A549 (cell line): ENCODE data around the gene SBF2. TPM values are rescaled to one million over a fixed set of nuclear protein-coding genes. Genes with fewer than 3 reads are reported as not detected.
A peak's percentile ranks its signal among the peaks of the same experiment; 100 is the strongest.

Experiments used
- ATAC-seq, 2 experiments: fragments of 200-7000 bp in 1 of 2; fragments of >200 bp in 1 of 2; cut with Nextera tagmentation in 1 of 2; cut with Tn5 transposase in 1 of 2; 3 replicates each; pipeline versions ENCODE4 v1.8.0 to v1.9.1; 2018 to 2020; ENCODE audit warnings: mild to moderate bottlenecking in 1 of 2, moderate library complexity in 1 of 2
- CTCF ChIA-PET: fragments of 300-600 bp; sonication (Branson Sonifier 250); formaldehyde crosslinking; extraction: SDS; loops from one replicate; lab custom pipeline; 2021; ENCODE audit warnings: antibody characterized with exemption, inconsistent platforms; lab: Yijun Ruan, JAX
- POLR2A ChIA-PET: fragments of 350-600 bp; formaldehyde crosslinking; extraction: SDS; loops from one replicate; lab custom pipeline; 2021; ENCODE audit warnings: antibody characterized with exemption, inconsistent platforms; lab: Yijun Ruan, JAX
- DNase-seq, 2 experiments: peaks; one replicate each; pipeline versions ENCODE4 v3.0.0 to v3.0.0-alpha.2; 2011 to 2016; ENCODE audit warnings: low read depth in 1 of 2, low spot score in 1 of 2
- FAIRE-seq: peaks from 2 replicates; lab custom pipeline; 2011; peaks lifted over from hg19 to GRCh38; lab: Jason Lieb, UNC
- H3K27ac ChIP-seq, 2 experiments: fragments of >200 bp; sonication (Bioruptor Twin); formaldehyde crosslinking; 3 replicates each; pipeline ENCODE4 v1.5.1; 2016 to 2017
- H3K4me1 ChIP-seq: fragments of >200 bp; sonication (Bioruptor Twin); formaldehyde crosslinking; 3 replicates; pipeline ENCODE4 v1.6.1; 2016
- H3K4me2 ChIP-seq: fragments of >200 bp; sonication (Bioruptor Twin); formaldehyde crosslinking; 3 replicates; pipeline ENCODE4 v1.6.1; 2016
- H3K4me3 ChIP-seq: fragments of >200 bp; sonication (Bioruptor Twin); formaldehyde crosslinking; 3 replicates; pipeline ENCODE4 v1.5.1; 2016
- H3K9me3 ChIP-seq: fragments of >200 bp; sonication (Bioruptor Twin); formaldehyde crosslinking; 3 replicates; pipeline ENCODE4 v1.6.1; 2016
- CEBPB ChIP-seq, 2 experiments: fragments of >200 bp in 1 of 2; sonication (Bioruptor Twin) in 1 of 2; formaldehyde crosslinking in 1 of 2; IDR thresholded peaks; 2 replicates each; pipeline ENCODE4 v1.6.1; 2012 to 2016
- CHD4 ChIP-seq: fragments of 200-600 bp; sonication (generic); IDR thresholded peaks from 2 replicates; pipeline ENCODE4 v1.6.1; 2016; ENCODE audit warnings: antibody characterized with exemption, mild to moderate bottlenecking, borderline replicate concordance
- FOSL2 ChIP-seq, 2 experiments: fragments of 450-650 bp in 1 of 2; fragments of >200 bp in 1 of 2; sonication (Bioruptor Twin) in 1 of 2; formaldehyde crosslinking; IDR thresholded peaks; 2 replicates each; pipeline versions ENCODE4 v1.5.0 to v1.6.1; 2016 to 2020; ENCODE audit warnings: mild to moderate bottlenecking in 1 of 2, moderate library complexity in 1 of 2
- GATA3 ChIP-seq: IDR thresholded peaks from 2 replicates; pipeline ENCODE4 v1.6.1; 2012; ENCODE audit warnings: borderline replicate concordance
- JUN ChIP-seq, 2 experiments: fragments of >200 bp; sonication (Bioruptor Twin); formaldehyde crosslinking; IDR thresholded peaks; 2 replicates in 1 of 2; 3 replicates in 1 of 2; pipeline ENCODE4 v1.6.1; 2016 to 2017
- JUNB ChIP-seq: fragments of >200 bp; sonication (Bioruptor Twin); formaldehyde crosslinking; IDR thresholded peaks from 2 replicates; pipeline ENCODE4 v1.6.1; 2016
- KDM5A ChIP-seq: fragments of 200-600 bp; sonication (generic); IDR thresholded peaks from 2 replicates; pipeline ENCODE4 v1.6.1; 2016; ENCODE audit warnings: antibody characterized with exemption, mild to moderate bottlenecking
- NFE2L2 ChIP-seq: fragments of 150-350 bp; conservative IDR thresholded peaks from 2 replicates; pipeline ENCODE4 v1.6.1; 2014; ENCODE audit warnings: low read length
- NPAS2 ChIP-seq: fragments of 250-450 bp; sonication (Bioruptor Pico); IDR thresholded peaks from 2 replicates; pipeline ENCODE4 v1.8.0; 2022; ENCODE audit warnings: mild to moderate bottlenecking, moderate library complexity, borderline replicate concordance
- POLR2A ChIP-seq: IDR thresholded peaks from 2 replicates; pipeline ENCODE4 v1.6.1; 2012; ENCODE audit warnings: mild to moderate bottlenecking, low read length
- RAD21 ChIP-seq, 2 experiments: fragments of >200 bp in 1 of 2; sonication (Bioruptor Twin) in 1 of 2; formaldehyde crosslinking in 1 of 2; IDR thresholded peaks in 1 of 2; conservative IDR thresholded peaks in 1 of 2; 2 replicates in 1 of 2; 3 replicates in 1 of 2; pipeline ENCODE4 v1.6.1; 2012 to 2018; ENCODE audit warnings: inconsistent platforms in 1 of 2
- RARB ChIP-seq: fragments of 250-450 bp; sonication (Bioruptor Pico); IDR thresholded peaks from 2 replicates; pipeline ENCODE4 v1.8.0; 2021; ENCODE audit warnings: mild to moderate bottlenecking, moderate library complexity
- RCOR1 ChIP-seq: fragments of 150-350 bp; IDR thresholded peaks from 2 replicates; pipeline ENCODE4 v1.6.1; 2014; ENCODE audit warnings: antibody characterized with exemption, low read length, low read depth
- RFX5 ChIP-seq: fragments of 450-650 bp; IDR thresholded peaks from 2 replicates; pipeline ENCODE4 v1.7.1; 2014; ENCODE audit warnings: antibody characterized with exemption, mild to moderate bottlenecking, moderate library complexity
- SMC3 ChIP-seq: fragments of >200 bp; sonication (Bioruptor Twin); formaldehyde crosslinking; IDR thresholded peaks from 3 replicates; pipeline ENCODE4 v1.6.1; 2018; ENCODE audit warnings: inconsistent platforms
- SREBF2 ChIP-seq: fragments of 450-650 bp; IDR thresholded peaks from 2 replicates; pipeline ENCODE4 v1.6.1; 2014; ENCODE audit warnings: mild to moderate bottlenecking, moderate library complexity
- TFCP2L1 ChIP-seq: fragments of 250-450 bp; sonication (Bioruptor Pico); IDR thresholded peaks from 2 replicates; pipeline ENCODE4 v1.5.0; 2021; ENCODE audit warnings: mild to moderate bottlenecking
- ZC3H11A ChIP-seq: fragments of 450-650 bp; IDR thresholded peaks from 2 replicates; pipeline ENCODE4 v1.6.1; 2014; ENCODE audit warnings: antibody characterized with exemption, mild to moderate bottlenecking
- ZNF302 ChIP-seq: fragments of 250-450 bp; sonication (Bioruptor Pico); IDR thresholded peaks from 2 replicates; pipeline ENCODE4 v1.9.0; 2021; ENCODE audit warnings: inconsistent platforms, mild to moderate bottlenecking, moderate library complexity
- WGBS: methylation state at CpG from one replicate; pipeline ENCODE4 v1.1.6; 2017; ENCODE audit errors: missing lambda C conversion rate; 5-methylcytosine and 5-hydroxymethylcytosine counted together
- polyA plus RNA-seq, 4 experiments: library from polyadenylated mRNA; depleted of rRNA in 3 of 4; stranded (reverse); fragments of >200 nt; fragmentation: RNase III in 1 of 4; extraction: RNeasy Plus Mini Kit Qiagen cat#74134 plus additional on column Dnase treatment in 1 of 4; gene quantifications; 2 replicates in 3 of 4; 3 replicates in 1 of 4; pipeline ENCODE4 v1.2.3, GENCODE V29; 2011 to 2017
- TF ChIP-seq, protein P1 (sequence below): IDR thresholded peaks from 2 replicates; pipeline ENCODE4 v1.6.1; 2012
- TF ChIP-seq, protein P2 (sequence below): fragments of 250-450 bp; sonication (Bioruptor Pico); IDR thresholded peaks from 2 replicates; pipeline ENCODE4 v1.5.0; 2021; ENCODE audit warnings: mild to moderate bottlenecking, moderate library complexity, borderline replicate concordance
- TF ChIP-seq, protein P3 (sequence below): fragments of 150-350 bp; IDR thresholded peaks from 2 replicates; pipeline ENCODE4 v1.6.1; 2014; ENCODE audit warnings: low read depth, mild to moderate bottlenecking, low read length

The SBF2 gene
- polyA plus RNA-seq, 2 of the 4 experiments (the other 2 are of a cell fraction) = 11.1 to 49.6 TPM

DNA sequence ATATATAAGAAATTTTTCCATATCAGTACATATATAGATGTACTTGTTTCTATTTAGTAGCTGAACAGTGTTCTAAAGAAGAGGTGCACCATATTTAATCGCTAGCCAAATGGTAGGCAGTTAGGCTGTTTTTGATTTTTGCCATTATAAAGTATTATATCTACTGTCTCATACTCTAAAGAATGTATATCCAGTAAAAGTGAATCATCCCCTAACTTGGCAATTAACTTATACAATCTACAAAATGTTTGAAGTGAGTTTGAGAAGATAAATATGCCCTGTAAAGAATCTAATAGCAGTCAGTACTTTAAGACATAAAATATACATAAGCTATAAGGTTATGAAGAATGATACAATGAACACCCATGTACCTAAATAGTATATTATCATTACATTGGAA is 338.6 kb downstream of the SBF2 start:
- POLR2A ChIA-PET = no interaction called here
- no peak for FAIRE-seq
- H3K4me2 ChIP-seq = no peak overlapping the region

DNA sequence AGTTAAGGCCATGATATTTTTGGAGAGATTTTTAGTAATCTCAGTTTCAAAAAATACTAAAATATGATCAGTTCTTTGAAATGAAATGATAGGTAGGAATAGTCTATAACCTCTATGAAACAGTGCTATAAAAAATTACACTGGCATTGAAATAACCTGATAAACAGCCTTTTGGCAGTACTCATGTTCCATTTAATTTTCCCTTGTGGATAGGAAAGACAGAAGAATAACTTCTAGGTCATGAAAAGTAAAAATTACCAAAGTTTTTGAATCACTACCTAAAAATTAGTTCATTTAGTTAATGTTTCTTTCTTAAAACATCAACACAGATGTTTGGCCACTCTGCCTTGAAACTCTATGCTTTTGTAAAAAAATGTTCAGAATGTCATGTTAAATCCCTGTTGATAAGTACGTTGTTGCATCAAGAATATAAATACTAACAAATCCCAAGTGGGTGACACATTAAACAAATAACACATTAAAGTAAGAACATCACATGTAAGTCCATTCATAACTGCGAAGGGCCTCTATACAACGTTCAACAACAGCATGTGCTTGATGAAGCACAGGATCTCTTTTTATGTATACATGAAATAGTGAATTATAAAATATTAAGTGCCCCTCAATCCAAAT is 339.9 kb downstream of the SBF2 start:
- H3K4me2 ChIP-seq = peak overlapping the region; percentile 33
- ChIA-PET POLR2A (no interaction called here), CTCF (no interaction called here)
- WGBS = 10% methylated on average over 3 of the region's 3 CpGs
- H3K4me1 ChIP-seq = peaks cover 17% of the 10 kb centered on the region
- no peaks in the 10 kb centered on the region for H3K9me3 ChIP-seq
- FAIRE-seq = peak; percentile 51
- no peak overlapping the region for H3K4me3 ChIP-seq
- H3K27ac ChIP-seq = peak overlapping the region in 1 of 2 experiments; percentile 43; a peak in 1 of 6 replicates
- no peak for TF ChIP-seq FOSL2 (IDR thresholded peaks at IDR 0.05)
- peak; percentile 69 for TF ChIP-seq FOSL2 (CRISPR knock-in tag; IDR thresholded peaks at IDR 0.05)
- TF ChIP-seq CEBPB (IDR thresholded peaks at IDR 0.05) = 0 out of 4 replicates have a peak, but pooled peaks of 1 of the 2 experiments have one; percentile 14
- TF ChIP-seq GATA3 = peak; percentile 51; the same call in 1 of the 2 replicates
- no peak for TF ChIP-seq ZNF302
- no peak for TF ChIP-seq POLR2A
- TF ChIP-seq, protein P1, sequence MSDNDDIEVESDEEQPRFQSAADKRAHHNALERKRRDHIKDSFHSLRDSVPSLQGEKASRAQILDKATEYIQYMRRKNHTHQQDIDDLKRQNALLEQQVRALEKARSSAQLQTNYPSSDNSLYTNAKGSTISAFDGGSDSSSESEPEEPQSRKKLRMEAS = peak; percentile 42; the same call in 1 of the 2 replicates
- TF ChIP-seq, all 56 proteins: peak for 4
- peak in 1 of 2 experiments; percentile 32 for DNase-seq
- ATAC-seq = no peak; a peak in 1 of 6 replicates

More for the DNA sequence above, 338.6 kb downstream of the SBF2 start:
- H3K4me3 ChIP-seq = no peak overlapping the region
- TF ChIP-seq ZNF302 (no peak), JUN (IDR thresholded peaks at IDR 0.05) (no peak), RARB (CRISPR knock-in tag) (no peak), JUNB (no peak), RCOR1 (no peak), CHD4 (no peak), NFE2L2 (no peak), ZC3H11A (no peak), TFCP2L1 (CRISPR knock-in tag) (no peak), KDM5A (no peak), RAD21 (conservative IDR thresholded peaks at IDR 0.05 in 1 of 2, IDR thresholded peaks at IDR 0.05 in 1 of 2) (no peak), RFX5 (no peak), FOSL2 (IDR thresholded peaks at IDR 0.05) (no peak), FOSL2 (CRISPR knock-in tag; IDR thresholded peaks at IDR 0.05) (no peak), NPAS2 (CRISPR knock-in tag) (no peak), SMC3 (no peak), SREBF2 (no peak)
- TF ChIP-seq, protein P2, sequence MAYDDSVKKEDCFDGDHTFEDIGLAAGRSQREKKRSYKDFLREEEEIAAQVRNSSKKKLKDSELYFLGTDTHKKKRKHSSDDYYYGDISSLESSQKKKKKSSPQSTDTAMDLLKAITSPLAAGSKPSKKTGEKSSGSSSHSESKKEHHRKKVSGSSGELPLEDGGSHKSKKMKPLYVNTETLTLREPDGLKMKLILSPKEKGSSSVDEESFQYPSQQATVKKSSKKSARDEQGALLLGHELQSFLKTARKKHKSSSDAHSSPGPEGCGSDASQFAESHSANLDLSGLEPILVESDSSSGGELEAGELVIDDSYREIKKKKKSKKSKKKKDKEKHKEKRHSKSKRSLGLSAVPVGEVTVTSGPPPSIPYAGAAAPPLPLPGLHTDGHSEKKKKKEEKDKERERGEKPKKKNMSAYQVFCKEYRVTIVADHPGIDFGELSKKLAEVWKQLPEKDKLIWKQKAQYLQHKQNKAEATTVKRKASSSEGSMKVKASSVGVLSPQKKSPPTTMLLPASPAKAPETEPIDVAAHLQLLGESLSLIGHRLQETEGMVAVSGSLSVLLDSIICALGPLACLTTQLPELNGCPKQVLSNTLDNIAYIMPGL (CRISPR knock-in tag) = no peak
- TF ChIP-seq, protein P3, sequence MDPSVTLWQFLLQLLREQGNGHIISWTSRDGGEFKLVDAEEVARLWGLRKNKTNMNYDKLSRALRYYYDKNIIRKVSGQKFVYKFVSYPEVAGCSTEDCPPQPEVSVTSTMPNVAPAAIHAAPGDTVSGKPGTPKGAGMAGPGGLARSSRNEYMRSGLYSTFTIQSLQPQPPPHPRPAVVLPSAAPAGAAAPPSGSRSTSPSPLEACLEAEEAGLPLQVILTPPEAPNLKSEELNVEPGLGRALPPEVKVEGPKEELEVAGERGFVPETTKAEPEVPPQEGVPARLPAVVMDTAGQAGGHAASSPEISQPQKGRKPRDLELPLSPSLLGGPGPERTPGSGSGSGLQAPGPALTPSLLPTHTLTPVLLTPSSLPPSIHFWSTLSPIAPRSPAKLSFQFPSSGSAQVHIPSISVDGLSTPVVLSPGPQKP = no peak
- 95% methylated on average over 1 of the region's 1 CpG for WGBS
- H3K27ac ChIP-seq = peak overlapping the region in 1 of 2 experiments; percentile 32; a peak in 1 of 6 replicates
- CTCF ChIA-PET = interaction anchor here (1.0 kb wide), 1 partner anchor 411 kb away, joined by 3 read pairs; no protein-coding TSS in a partner anchor
- peaks cover 17% of the 10 kb centered on the region for H3K4me1 ChIP-seq
- H3K9me3 ChIP-seq = no peaks in the 10 kb centered on the region
- no peak for DNase-seq
- ATAC-seq = no peak
